ENCODE data around the gene TAF3.

The TAF3 gene

DNA sequence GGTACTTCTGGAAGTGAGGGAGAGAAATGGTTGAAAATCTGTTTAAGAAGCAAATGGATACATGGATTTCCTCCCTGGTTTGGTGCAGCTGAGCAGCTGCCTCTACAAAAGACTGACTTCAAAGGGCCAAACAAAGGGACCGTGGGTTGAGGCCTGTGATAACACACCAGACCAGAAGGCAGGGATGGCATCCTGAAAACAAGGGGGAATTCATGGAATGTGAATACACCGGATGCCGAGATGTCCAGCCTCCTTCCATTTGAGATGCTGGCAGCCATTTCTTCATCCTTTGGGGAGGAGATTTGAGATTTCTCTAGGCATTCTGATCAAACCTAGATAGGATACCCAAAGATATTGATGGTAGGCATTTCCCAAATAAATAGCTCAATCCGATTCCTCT, 36.9 kb downstream of the TAF3 start:
- Histone ChIP-seq H3K4me1 (ENCODE audit: control insufficient read depth, low read depth, low read length) (peaks cover 12% of the 10 kb centered on the region), H3K36me3 (ENCODE audit: control insufficient read depth, low read depth, low read length) (no peaks in the 10 kb centered on the region), H3K27ac (ENCODE audit: low read length) (no peak overlapping the region), H3K9me3 (ENCODE audit: control insufficient read depth, low read depth, low read length) (no peaks in the 10 kb centered on the region), H3K9ac (ENCODE audit: low read length) (no peak overlapping the region), H3K27me3 (ENCODE audit: control insufficient read depth, insufficient read depth, low read length) (no peaks in the 10 kb centered on the region), H3K4me3 (ENCODE audit: low read length) (no peak overlapping the region)

DNA sequence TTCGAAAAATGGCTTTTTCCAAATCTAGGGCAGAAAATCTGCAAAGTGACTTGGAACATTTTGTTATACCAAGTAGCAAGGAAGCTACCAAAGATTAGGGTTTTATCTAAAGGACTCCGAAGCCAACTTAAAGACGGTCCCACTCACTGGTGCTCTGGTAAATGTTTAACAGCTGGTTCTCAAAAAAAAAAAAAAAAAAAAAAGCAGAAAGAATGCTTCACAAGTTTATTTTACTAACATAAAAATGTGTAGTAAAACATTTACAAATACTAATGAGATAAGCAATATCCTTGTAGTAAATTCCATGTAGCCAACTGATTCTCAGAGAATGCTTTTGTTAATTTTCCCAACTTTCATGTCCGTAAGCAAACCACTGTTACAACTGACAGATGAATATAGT, 38.4 kb downstream of the TAF3 start:
- no peak overlapping the region for H3K9ac ChIP-seq (ENCODE audit: low read length)
- H3K4me3 ChIP-seq (ENCODE audit: low read length): no peak overlapping the region
- H3K27me3 ChIP-seq (ENCODE audit: control insufficient read depth, insufficient read depth, low read length): no peaks in the 10 kb centered on the region
- H3K9me3 ChIP-seq (ENCODE audit: control insufficient read depth, low read depth, low read length): peaks cover 6% of the 10 kb centered on the region
- no peaks in the 10 kb centered on the region for H3K36me3 ChIP-seq (ENCODE audit: control insufficient read depth, low read depth, low read length)
- peaks cover 12% of the 10 kb centered on the region for H3K4me1 ChIP-seq (ENCODE audit: control insufficient read depth, low read depth, low read length)
- no peak overlapping the region for H3K27ac ChIP-seq (ENCODE audit: low read length)

DNA sequence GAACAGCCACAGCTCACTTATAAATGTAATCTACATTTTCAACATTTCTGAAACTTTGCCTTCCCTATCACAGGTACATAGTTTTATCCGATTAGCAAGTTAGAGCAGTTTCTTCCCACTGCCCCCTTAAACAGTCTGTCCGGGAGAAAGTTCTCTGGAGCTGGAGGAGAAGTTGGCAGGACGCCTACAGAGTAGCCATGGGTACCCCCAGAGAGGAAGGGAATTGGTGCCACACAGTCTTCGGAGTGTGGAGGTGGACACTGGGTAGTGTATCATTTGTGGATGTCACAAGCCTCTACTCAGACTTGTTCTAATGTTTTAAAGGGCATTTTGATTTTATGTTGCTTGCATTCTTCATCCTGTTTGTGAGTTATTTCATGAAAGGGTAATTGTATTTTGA, 39.0 kb downstream of the TAF3 start:
- Histone ChIP-seq H3K9ac (ENCODE audit: low read length) (no peak overlapping the region), H3K4me3 (ENCODE audit: low read length) (no peak overlapping the region), H3K4me1 (ENCODE audit: control insufficient read depth, low read depth, low read length) (peaks cover 12% of the 10 kb centered on the region), H3K9me3 (ENCODE audit: control insufficient read depth, low read depth, low read length) (peaks cover 11% of the 10 kb centered on the region), H3K27ac (ENCODE audit: low read length) (no peak overlapping the region), H3K27me3 (ENCODE audit: control insufficient read depth, insufficient read depth, low read length) (no peaks in the 10 kb centered on the region), H3K36me3 (ENCODE audit: control insufficient read depth, low read depth, low read length) (no peaks in the 10 kb centered on the region)

DNA sequence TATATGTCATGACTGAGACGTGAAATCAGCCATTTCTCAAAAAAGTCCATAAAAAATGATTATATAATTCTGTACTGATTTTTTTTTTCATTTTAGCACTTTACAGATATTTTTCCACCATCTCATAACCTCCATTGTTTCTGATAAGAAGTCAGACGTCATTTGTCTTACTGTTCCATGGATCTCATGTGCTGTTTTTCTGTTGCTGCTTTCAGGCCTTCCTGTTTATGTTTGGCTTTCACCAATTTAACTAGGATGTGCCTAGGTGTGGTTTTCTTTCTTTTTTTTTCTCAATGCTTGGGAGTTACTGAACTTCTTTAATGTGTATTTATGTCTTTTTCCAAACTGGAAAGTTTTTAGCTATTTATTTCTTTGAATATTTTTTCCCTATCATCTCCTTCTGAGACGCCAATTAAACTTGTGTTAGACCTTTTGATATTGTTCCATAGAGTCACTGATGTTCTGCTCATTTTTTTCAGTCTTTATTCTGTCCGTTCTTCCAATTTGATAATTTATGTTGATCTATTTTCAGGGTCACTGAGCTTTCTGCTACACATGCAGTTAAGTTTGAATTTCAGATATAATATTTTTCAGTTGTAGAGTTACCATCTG, 43.3 kb downstream of the TAF3 start:
- H3K9me3 ChIP-seq (ENCODE audit: control insufficient read depth, low read depth, low read length): peaks cover 14% of the 10 kb centered on the region
- H3K36me3 ChIP-seq (ENCODE audit: control insufficient read depth, low read depth, low read length): no peaks in the 10 kb centered on the region
- no peaks in the 10 kb centered on the region for H3K27me3 ChIP-seq (ENCODE audit: control insufficient read depth, insufficient read depth, low read length)
- no peaks in the 10 kb centered on the region for H3K4me1 ChIP-seq (ENCODE audit: control insufficient read depth, low read depth, low read length)
- H3K9ac ChIP-seq (ENCODE audit: low read length): no peak overlapping the region
- H3K4me3 ChIP-seq (ENCODE audit: low read length): no peak overlapping the region
- no peak overlapping the region for H3K27ac ChIP-seq (ENCODE audit: low read length)

DNA sequence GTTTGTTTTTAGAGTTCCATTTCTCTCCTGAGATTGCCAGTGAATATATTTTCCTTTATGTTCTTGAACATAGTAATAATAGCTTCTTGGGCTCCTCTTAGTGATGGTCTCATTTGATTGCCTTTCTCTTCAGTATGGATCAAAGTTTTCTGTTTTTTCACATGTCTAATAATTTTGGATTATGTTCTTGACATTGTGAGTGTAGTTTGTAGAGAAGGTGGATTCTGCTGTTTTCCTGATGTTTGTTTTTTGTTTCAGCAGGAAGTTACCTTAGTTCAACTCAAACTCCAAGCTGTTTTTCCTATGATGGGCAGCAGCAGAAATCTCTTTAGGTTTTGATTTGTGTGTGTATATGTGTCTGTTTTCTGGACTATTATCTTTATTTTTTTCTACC, 43.8 kb downstream of the TAF3 start:
- Histone ChIP-seq H3K9ac (ENCODE audit: low read length) (no peak overlapping the region), H3K27me3 (ENCODE audit: control insufficient read depth, insufficient read depth, low read length) (no peaks in the 10 kb centered on the region), H3K4me1 (ENCODE audit: control insufficient read depth, low read depth, low read length) (no peaks in the 10 kb centered on the region), H3K27ac (ENCODE audit: low read length) (no peak overlapping the region), H3K4me3 (ENCODE audit: low read length) (no peak overlapping the region), H3K36me3 (ENCODE audit: control insufficient read depth, low read depth, low read length) (no peaks in the 10 kb centered on the region), H3K9me3 (ENCODE audit: control insufficient read depth, low read depth, low read length) (peaks cover 14% of the 10 kb centered on the region)

DNA sequence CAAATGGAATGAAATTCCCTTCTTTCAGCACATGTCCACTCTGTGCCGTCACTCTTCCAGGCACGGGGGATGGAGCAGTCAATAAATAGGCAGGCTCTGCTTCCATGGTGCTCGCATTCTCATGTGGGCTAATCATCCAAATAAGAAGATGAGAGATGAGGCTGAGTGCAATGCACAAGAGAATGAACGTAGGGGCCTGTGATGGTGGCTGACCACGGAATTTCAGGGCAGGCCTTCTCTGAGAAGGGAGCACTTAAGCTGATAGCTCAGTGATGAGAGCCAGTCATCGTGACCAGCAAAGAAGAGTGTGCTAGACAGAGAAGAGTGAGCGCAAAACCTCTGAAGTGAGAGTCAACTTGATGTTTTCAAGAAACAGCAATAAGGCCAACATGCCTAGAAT, 47.9 kb downstream of the TAF3 start:
- H3K4me1 ChIP-seq (ENCODE audit: control insufficient read depth, low read depth, low read length): peaks cover 3% of the 10 kb centered on the region
- H3K9ac ChIP-seq (ENCODE audit: low read length): no peak overlapping the region
- H3K36me3 ChIP-seq (ENCODE audit: control insufficient read depth, low read depth, low read length): no peaks in the 10 kb centered on the region
- H3K9me3 ChIP-seq (ENCODE audit: control insufficient read depth, low read depth, low read length): peaks cover 13% of the 10 kb centered on the region
- no peaks in the 10 kb centered on the region for H3K27me3 ChIP-seq (ENCODE audit: control insufficient read depth, insufficient read depth, low read length)
- H3K27ac ChIP-seq (ENCODE audit: low read length): no peak overlapping the region
- no peak overlapping the region for H3K4me3 ChIP-seq (ENCODE audit: low read length)

DNA sequence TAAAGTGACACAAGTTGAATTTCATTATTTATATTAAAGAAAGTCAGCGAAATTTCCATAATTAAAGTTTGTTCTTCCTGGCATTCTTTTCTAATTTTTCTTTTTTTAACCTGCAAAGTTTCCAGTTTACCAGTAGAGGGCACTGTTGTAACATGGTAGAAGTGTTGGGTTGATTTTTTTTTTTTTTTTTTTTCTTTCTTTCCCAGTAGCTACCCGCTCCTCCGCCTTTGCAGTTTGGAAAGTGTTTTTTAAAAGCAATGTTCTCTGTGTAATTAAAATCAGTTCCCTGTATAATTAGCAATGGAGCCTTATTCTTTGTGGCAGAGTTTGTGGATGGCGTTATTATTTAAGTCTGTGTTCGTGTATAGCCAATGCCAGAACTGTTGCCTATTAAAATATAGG, 53.7 kb downstream of the TAF3 start:
- H3K27me3 ChIP-seq (ENCODE audit: control insufficient read depth, insufficient read depth, low read length): no peaks in the 10 kb centered on the region
- H3K9me3 ChIP-seq (ENCODE audit: control insufficient read depth, low read depth, low read length): no peaks in the 10 kb centered on the region
- no peak overlapping the region for H3K4me3 ChIP-seq (ENCODE audit: low read length)
- no peak overlapping the region for H3K9ac ChIP-seq (ENCODE audit: low read length)
- H3K4me1 ChIP-seq (ENCODE audit: control insufficient read depth, low read depth, low read length): peaks cover 6% of the 10 kb centered on the region
- H3K36me3 ChIP-seq (ENCODE audit: control insufficient read depth, low read depth, low read length): no peaks in the 10 kb centered on the region
- no peak overlapping the region for H3K27ac ChIP-seq (ENCODE audit: low read length)

DNA sequence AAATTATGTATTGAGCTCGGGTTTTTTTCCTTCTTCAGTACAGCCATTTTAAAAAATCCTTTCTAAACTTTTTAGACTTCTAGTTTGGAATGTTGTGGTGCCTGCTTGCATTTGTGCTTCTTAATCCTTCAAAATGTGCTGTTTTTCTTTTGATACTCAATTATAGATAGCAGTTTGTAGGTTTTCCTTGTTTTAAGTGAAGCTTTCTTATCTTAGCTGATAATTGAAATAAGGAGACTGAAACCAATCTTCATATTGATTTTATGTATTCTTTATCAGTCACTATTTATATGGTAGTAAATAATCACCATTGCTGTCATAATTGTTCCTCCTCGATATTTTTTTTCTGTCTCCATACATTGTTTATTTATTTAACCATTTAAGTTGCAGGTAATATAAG, 56.6 kb downstream of the TAF3 start:
- no peak overlapping the region for H3K27ac ChIP-seq (ENCODE audit: low read length)
- H3K4me3 ChIP-seq (ENCODE audit: low read length): no peak overlapping the region
- no peaks in the 10 kb centered on the region for H3K9me3 ChIP-seq (ENCODE audit: control insufficient read depth, low read depth, low read length)
- peaks cover 6% of the 10 kb centered on the region for H3K4me1 ChIP-seq (ENCODE audit: control insufficient read depth, low read depth, low read length)
- no peaks in the 10 kb centered on the region for H3K36me3 ChIP-seq (ENCODE audit: control insufficient read depth, low read depth, low read length)
- no peak overlapping the region for H3K9ac ChIP-seq (ENCODE audit: low read length)
- no peaks in the 10 kb centered on the region for H3K27me3 ChIP-seq (ENCODE audit: control insufficient read depth, insufficient read depth, low read length)

DNA sequence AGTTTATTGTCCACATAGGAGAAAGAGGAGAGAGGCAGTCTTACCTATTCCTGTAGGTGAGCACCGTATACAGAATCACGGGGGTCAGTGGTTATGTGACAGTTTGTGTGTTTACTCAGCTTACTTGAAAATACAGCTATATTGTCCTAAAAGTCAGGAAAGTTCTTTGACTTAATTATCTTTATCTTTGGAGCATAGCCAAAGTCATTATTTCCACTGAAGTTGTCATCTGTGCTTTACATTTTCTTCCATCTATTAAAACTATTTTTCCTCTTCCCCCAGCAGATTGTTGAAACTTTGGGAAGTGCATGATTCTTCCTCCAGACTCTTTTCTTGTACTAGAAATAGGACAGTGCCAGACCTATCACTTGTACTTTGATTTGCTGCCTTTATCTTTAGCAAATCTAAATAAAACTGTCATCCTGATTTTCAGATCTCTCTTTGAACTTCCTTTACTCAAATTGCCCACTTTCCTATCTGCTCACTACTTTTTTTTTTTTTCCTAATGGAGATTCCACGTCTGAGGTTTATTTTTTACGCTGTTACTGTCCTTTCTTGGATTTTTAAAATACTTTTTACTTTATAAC, 58.3 kb downstream of the TAF3 start:
- no peak overlapping the region for H3K4me3 ChIP-seq (ENCODE audit: low read length)
- H3K36me3 ChIP-seq (ENCODE audit: control insufficient read depth, low read depth, low read length): no peaks in the 10 kb centered on the region
- no peaks in the 10 kb centered on the region for H3K27me3 ChIP-seq (ENCODE audit: control insufficient read depth, insufficient read depth, low read length)
- no peak overlapping the region for H3K9ac ChIP-seq (ENCODE audit: low read length)
- peaks cover 4% of the 10 kb centered on the region for H3K4me1 ChIP-seq (ENCODE audit: control insufficient read depth, low read depth, low read length)
- H3K27ac ChIP-seq (ENCODE audit: low read length): no peak overlapping the region
- H3K9me3 ChIP-seq (ENCODE audit: control insufficient read depth, low read depth, low read length): no peaks in the 10 kb centered on the region

DNA sequence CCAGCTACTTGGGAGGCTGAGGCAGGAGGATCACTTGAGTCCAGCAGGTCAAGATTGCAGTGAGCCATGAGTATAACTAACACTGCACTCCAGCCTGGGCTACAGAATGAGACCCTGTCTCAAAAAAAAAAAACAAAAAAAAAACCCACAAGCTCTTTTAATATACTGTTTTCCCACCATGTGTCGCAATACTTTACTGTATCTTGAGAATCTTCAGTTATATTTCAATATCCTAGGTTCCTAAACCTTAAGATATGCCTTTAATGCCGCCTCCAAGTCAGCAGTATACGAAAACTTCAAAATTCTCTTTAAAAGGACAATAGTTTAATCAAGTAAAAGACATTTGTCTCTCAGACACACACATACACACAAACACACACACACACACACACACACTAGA, 62.8 kb downstream of the TAF3 start:
- no peaks in the 10 kb centered on the region for H3K36me3 ChIP-seq (ENCODE audit: control insufficient read depth, low read depth, low read length)
- H3K9ac ChIP-seq (ENCODE audit: low read length): no peak overlapping the region
- H3K4me1 ChIP-seq (ENCODE audit: control insufficient read depth, low read depth, low read length): no peaks in the 10 kb centered on the region
- H3K27me3 ChIP-seq (ENCODE audit: control insufficient read depth, insufficient read depth, low read length): no peaks in the 10 kb centered on the region
- no peak overlapping the region for H3K4me3 ChIP-seq (ENCODE audit: low read length)
- no peaks in the 10 kb centered on the region for H3K9me3 ChIP-seq (ENCODE audit: control insufficient read depth, low read depth, low read length)
- no peak overlapping the region for H3K27ac ChIP-seq (ENCODE audit: low read length)

DNA sequence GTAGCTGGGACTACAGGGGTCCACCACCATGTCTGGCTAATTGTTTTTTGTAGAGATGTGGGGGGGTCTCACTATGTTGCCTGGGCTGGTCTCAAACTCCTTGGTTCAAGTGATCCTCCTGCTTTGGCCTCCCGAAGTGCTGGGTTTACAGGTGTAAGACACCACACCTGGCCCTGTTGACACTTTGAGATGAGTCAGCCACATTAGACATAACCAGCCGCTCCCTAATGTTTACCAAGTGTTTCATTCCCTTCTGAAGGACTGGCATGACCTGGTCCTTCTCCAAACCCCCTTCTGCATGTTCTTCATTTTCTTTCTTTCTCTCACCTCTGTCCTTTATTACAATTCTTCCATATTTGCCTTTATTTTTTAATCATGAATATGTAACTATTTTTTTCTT, 67.8 kb downstream of the TAF3 start:
- Histone ChIP-seq H3K9ac (ENCODE audit: low read length) (no peak overlapping the region), H3K4me1 (ENCODE audit: control insufficient read depth, low read depth, low read length) (peaks cover 6% of the 10 kb centered on the region), H3K9me3 (ENCODE audit: control insufficient read depth, low read depth, low read length) (no peaks in the 10 kb centered on the region), H3K27me3 (ENCODE audit: control insufficient read depth, insufficient read depth, low read length) (no peaks in the 10 kb centered on the region), H3K36me3 (ENCODE audit: control insufficient read depth, low read depth, low read length) (no peaks in the 10 kb centered on the region), H3K4me3 (ENCODE audit: low read length) (no peak overlapping the region), H3K27ac (ENCODE audit: low read length) (no peak overlapping the region)

DNA sequence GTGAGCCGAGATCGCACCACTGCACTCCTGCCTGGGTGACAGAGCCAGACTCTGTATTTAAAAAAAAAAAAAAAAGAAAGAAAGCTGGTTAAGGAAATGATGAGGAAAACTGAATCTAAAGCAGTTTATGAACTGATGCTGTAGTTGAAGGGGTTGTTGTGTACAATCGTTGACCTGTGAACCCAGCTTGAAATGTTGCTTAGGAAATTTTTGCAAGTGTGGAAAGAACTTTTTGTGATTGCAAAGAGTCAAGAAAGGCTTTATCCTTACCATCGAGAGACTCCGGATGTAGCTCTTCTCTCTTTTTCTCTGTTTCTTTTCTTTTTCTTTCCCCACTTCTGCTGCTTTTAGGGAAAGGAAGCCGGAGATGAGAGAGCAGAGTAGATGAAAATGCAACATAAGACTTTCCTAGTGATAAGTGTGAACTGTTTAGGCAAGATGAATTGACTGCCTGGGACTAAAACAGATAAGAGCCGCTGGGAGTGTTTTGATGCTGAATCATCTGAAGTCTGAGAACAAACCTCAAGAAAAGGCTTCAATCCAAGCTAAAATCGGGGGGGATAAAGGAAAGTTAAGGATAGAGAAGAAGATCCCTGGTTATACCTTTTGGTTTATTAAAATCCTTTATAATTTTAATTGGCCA, 69.0 kb downstream of the TAF3 start:
- no peaks in the 10 kb centered on the region for H3K36me3 ChIP-seq (ENCODE audit: control insufficient read depth, low read depth, low read length)
- no peak overlapping the region for H3K27ac ChIP-seq (ENCODE audit: low read length)
- peaks cover 6% of the 10 kb centered on the region for H3K4me1 ChIP-seq (ENCODE audit: control insufficient read depth, low read depth, low read length)
- H3K4me3 ChIP-seq (ENCODE audit: low read length): no peak overlapping the region
- no peaks in the 10 kb centered on the region for H3K9me3 ChIP-seq (ENCODE audit: control insufficient read depth, low read depth, low read length)
- H3K27me3 ChIP-seq (ENCODE audit: control insufficient read depth, insufficient read depth, low read length): no peaks in the 10 kb centered on the region
- no peak overlapping the region for H3K9ac ChIP-seq (ENCODE audit: low read length)
